HAP-1 (cell line): ENCODE data around the gene INTS4.
"Not testable (repeated sequence)": the region's sequence is repeated elsewhere in the genome, so short reads cannot be mapped to it uniquely, and the experiment has no call there.

ENCODE experiments used
- DNase-seq, 2 experiments: peaks; one replicate each; pipeline ENCODE4 v3.0.0-alpha.2; 2016 to 2020; ENCODE audit warnings: low spot score in 2 of 2
- H3K27me3 ChIP-seq: fragments of 250-450 bp; sonication (Bioruptor Pico); 2 replicates; pipeline ENCODE4 v1.5.1; 2020; ENCODE audit warnings: low read depth, mild to moderate bottlenecking, moderate library complexity
- H3K36me3 ChIP-seq: fragments of 250-450 bp; sonication (Bioruptor Pico); replicated peaks from 2 replicates; pipeline ENCODE4 v1.5.1; 2020; ENCODE audit warnings: mild to moderate bottlenecking
- H3K4me1 ChIP-seq: fragments of 250-450 bp; sonication (Bioruptor Pico); 2 replicates; pipeline ENCODE4 v1.5.1; 2020; ENCODE audit warnings: mild to moderate bottlenecking
- H3K4me3 ChIP-seq: fragments of 250-450 bp; sonication (Bioruptor Pico); 2 replicates; pipeline ENCODE4 v1.5.1; 2020; ENCODE audit warnings: mild to moderate bottlenecking, moderate library complexity
- H3K9me3 ChIP-seq: fragments of 250-450 bp; sonication (Bioruptor Pico); 2 replicates; pipeline ENCODE4 v1.5.1; 2020; ENCODE audit warnings: mild to moderate bottlenecking, moderate library complexity
- in situ Hi-C: fragments of 300-500 bp; cut with MboI; formaldehyde crosslinking; loops from 3 replicates; pipeline ENCODE4 v1.14.3; 2020; ENCODE audit warnings: low sequenced_read_pairs, inconsistent platforms, mixed read lengths

The INTS4 gene

GRCh38 chr11:77994434-77995362 is at the start of gene INTS4:
INTS4 (minus strand) TSS chr11:77994668; CDS start chr11:77994643, 25 bp downstream.
- Histone ChIP-seq H3K36me3 (peaks cover 4% of the 10 kb centered on the region), H3K4me1 (peaks cover 15% of the 10 kb centered on the region), H3K4me3 (peak within 1 kb of the TSS; percentile 71), H3K27me3 (no peaks in the 10 kb centered on the region), H3K9me3 (no peaks in the 10 kb centered on the region)
- in situ Hi-C loops, result loop anchor here (10.0 kb wide), 1 partner anchor 60 kb away; no protein-coding TSS in a partner anchor
- DNase-seq, result peak; percentile 100

GRCh38 chr11:78041843-78042440 is 47.5 kb upstream of the INTS4 start:
- Histone ChIP-seq H3K4me1 (peaks cover 10% of the 10 kb centered on the region), H3K9me3 (no peaks in the 10 kb centered on the region), H3K27me3 (no peaks in the 10 kb centered on the region), H3K4me3 (no peak overlapping the region), H3K36me3 (no peaks in the 10 kb centered on the region)
- DNase-seq, result no peak
- in situ Hi-C loops, result no loop called here

- in situ Hi-C loops, H3K36me3 ChIP-seq, H3K27me3 ChIP-seq, H3K9me3 ChIP-seq, H3K4me3 ChIP-seq, DNase-seq, H3K4me1 ChIP-seq: not testable (repeated sequence)
Observed at GRCh38 chr11:78041380-78041719, 46.9 kb upstream of the INTS4 start.

GRCh38 chr11:78040691-78041379 is 46.4 kb upstream of the INTS4 start:
- H3K9me3 ChIP-seq, result no peaks in the 10 kb centered on the region
- no peak overlapping the region for H3K4me3 ChIP-seq
- no peaks in the 10 kb centered on the region for H3K36me3 ChIP-seq
- no peaks in the 10 kb centered on the region for H3K27me3 ChIP-seq
- DNase-seq, result no peak
- H3K4me1 ChIP-seq, result peaks cover 2% of the 10 kb centered on the region
- in situ Hi-C loops, result no loop called here

- peak in 1 of 2 experiments; percentile 70 for DNase-seq
- no peak overlapping the region for H3K4me3 ChIP-seq
- in situ Hi-C loops, result no loop called here
- H3K4me1 ChIP-seq, result no peaks in the 10 kb centered on the region
- H3K36me3 ChIP-seq, result no peaks in the 10 kb centered on the region
- no peaks in the 10 kb centered on the region for H3K9me3 ChIP-seq
- H3K27me3 ChIP-seq, result no peaks in the 10 kb centered on the region
Observed at GRCh38 chr11:78039919-78040671, 45.6 kb upstream of the INTS4 start.

- no peak for DNase-seq
- no peaks in the 10 kb centered on the region for H3K9me3 ChIP-seq
- no peak overlapping the region for H3K4me3 ChIP-seq
- H3K4me1 ChIP-seq, result no peaks in the 10 kb centered on the region
- in situ Hi-C loops, result no loop called here
- no peaks in the 10 kb centered on the region for H3K36me3 ChIP-seq
- H3K27me3 ChIP-seq, result no peaks in the 10 kb centered on the region
Observed at GRCh38 chr11:78039391-78039918, 45.0 kb upstream of the INTS4 start.

GRCh38 chr11:78038697-78039313 is 44.3 kb upstream of the INTS4 start:
- no peaks in the 10 kb centered on the region for H3K36me3 ChIP-seq
- no peaks in the 10 kb centered on the region for H3K27me3 ChIP-seq
- no peak overlapping the region for H3K4me3 ChIP-seq
- no peaks in the 10 kb centered on the region for H3K4me1 ChIP-seq
- H3K9me3 ChIP-seq, result no peaks in the 10 kb centered on the region
- DNase-seq, result no peak
- in situ Hi-C loops, result no loop called here

GRCh38 chr11:78037825-78038620 is 43.6 kb upstream of the INTS4 start:
- in situ Hi-C loops, result no loop called here
- H3K36me3 ChIP-seq, result no peaks in the 10 kb centered on the region
- no peaks in the 10 kb centered on the region for H3K9me3 ChIP-seq
- no peaks in the 10 kb centered on the region for H3K4me1 ChIP-seq
- no peaks in the 10 kb centered on the region for H3K27me3 ChIP-seq
- no peak overlapping the region for H3K4me3 ChIP-seq
- DNase-seq, result no peak

GRCh38 chr11:78037056-78037455 is 42.6 kb upstream of the INTS4 start:
- Histone ChIP-seq H3K4me1 (no peaks in the 10 kb centered on the region), H3K9me3 (no peaks in the 10 kb centered on the region), H3K36me3 (no peaks in the 10 kb centered on the region), H3K4me3 (no peak overlapping the region), H3K27me3 (no peaks in the 10 kb centered on the region)
- in situ Hi-C loops, result no loop called here
- DNase-seq, result no peak

GRCh38 chr11:78036313-78036712 is 41.8 kb upstream of the INTS4 start:
- no peaks in the 10 kb centered on the region for H3K36me3 ChIP-seq
- no peak overlapping the region for H3K4me3 ChIP-seq
- no peaks in the 10 kb centered on the region for H3K27me3 ChIP-seq
- no peaks in the 10 kb centered on the region for H3K4me1 ChIP-seq
- DNase-seq, result no peak
- in situ Hi-C loops, result no loop called here
- H3K9me3 ChIP-seq, result no peaks in the 10 kb centered on the region

- Histone ChIP-seq H3K36me3 (no peaks in the 10 kb centered on the region), H3K27me3 (no peaks in the 10 kb centered on the region), H3K4me1 (peaks cover 7% of the 10 kb centered on the region; the same call in 1 of the 2 replicates), H3K9me3 (no peaks in the 10 kb centered on the region), H3K4me3 (no peak overlapping the region)
- in situ Hi-C loops, result no loop called here
- no peak for DNase-seq
Observed at GRCh38 chr11:78034623-78035022, 40.2 kb upstream of the INTS4 start.

GRCh38 chr11:78033040-78033439 is 38.6 kb upstream of the INTS4 start:
- in situ Hi-C loops, result no loop called here
- no peak for DNase-seq
- Histone ChIP-seq H3K9me3 (no peaks in the 10 kb centered on the region), H3K36me3 (no peaks in the 10 kb centered on the region), H3K4me1 (peaks cover 11% of the 10 kb centered on the region), H3K27me3 (no peaks in the 10 kb centered on the region), H3K4me3 (no peak overlapping the region)
